HG03575 (cell line): ENCODE results near the gene C10orf90.

Source experiments
- ATAC-seq: cut with Tn5 transposase; IDR thresholded peaks from one replicate; pipeline ENCODE4 v1.9.1; 2021; ENCODE audit not compliant: unreplicated experiment, insufficient number of reproducible peaks, low FRiP score; ENCODE audit errors: extremely low read depth

Gene C10orf90

GRCh38 chr10:126491476-126491875 is 179.0 kb downstream of the C10orf90 start:
- ATAC-seq: no peak

GRCh38 chr10:126481181-126481580 is 189.3 kb downstream of the C10orf90 start:
- no peak for ATAC-seq

GRCh38 chr10:126480648-126481047 is 189.8 kb downstream of the C10orf90 start:
- no peak for ATAC-seq

- no peak for ATAC-seq
These were observed 191.1 kb downstream of the C10orf90 start for GRCh38 chr10:126479280-126479895.

- ATAC-seq: no peak
These were observed 191.9 kb downstream of the C10orf90 start for GRCh38 chr10:126478546-126478945.

GRCh38 chr10:126476246-126476645 is 194.2 kb downstream of the C10orf90 start:
- ATAC-seq: no peak

GRCh38 chr10:126475074-126475691 is 195.3 kb downstream of the C10orf90 start:
- no peak for ATAC-seq

GRCh38 chr10:126474031-126474430 is 196.5 kb downstream of the C10orf90 start:
- no peak for ATAC-seq

GRCh38 chr10:126470991-126471390 is 199.5 kb downstream of the C10orf90 start:
- ATAC-seq: no peak

GRCh38 chr10:126469692-126470091 is 200.8 kb downstream of the C10orf90 start:
- no peak for ATAC-seq

GRCh38 chr10:126468876-126469643 is 201.4 kb downstream of the C10orf90 start:
- no peak for ATAC-seq

GRCh38 chr10:126468467-126468866 is 202.0 kb downstream of the C10orf90 start:
- ATAC-seq: no peak

GRCh38 chr10:126465771-126466170 is 204.7 kb downstream of the C10orf90 start:
- no peak for ATAC-seq

- no peak for ATAC-seq
These were observed 207.2 kb downstream of the C10orf90 start for GRCh38 chr10:126463286-126463685.

GRCh38 chr10:126461289-126461940 is 209.1 kb downstream of the C10orf90 start:
- no peak for ATAC-seq

- ATAC-seq: no peak
These were observed 210.5 kb downstream of the C10orf90 start for GRCh38 chr10:126459878-126460481.

- no peak for ATAC-seq
These were observed 211.3 kb downstream of the C10orf90 start for GRCh38 chr10:126459032-126459831.

GRCh38 chr10:126458466-126458865 is 212.0 kb downstream of the C10orf90 start:
- no peak for ATAC-seq

- no peak for ATAC-seq
These were observed 213.9 kb downstream of the C10orf90 start for GRCh38 chr10:126456632-126457031.
